ENCODE data around the gene ADAR. TPM values are rescaled to one million over a fixed set of nuclear protein-coding genes. Genes with fewer than 3 reads are reported as not detected.

The ADAR gene
- total RNA-seq, 2 donors from 2014 or later: 54.0 to 103 TPM

GRCh38 chr1:154586641-154587040 lies 21.3 kb downstream of the ADAR start:
- Histone ChIP-seq H3K4me1 (no peaks in the 10 kb centered on the region), H3K27ac (no peak overlapping the region), H3K9me3 (no peaks in the 10 kb centered on the region), H3K27me3 (no peaks in the 10 kb centered on the region), H3K4me3 (no peak overlapping the region), H3K36me3 (replicated peaks in 1 of 2; ENCODE audit: insufficient read depth in 1 of 2, low read depth in 2 of 2) (peaks cover 20 to 80% of the 10 kb centered on the region in 2 donors)
- TF ChIP-seq POLR2A (IDR thresholded peaks at IDR 0.05) (no peak), CTCF (IDR thresholded peaks at IDR 0.05) (no peak)
- intact Hi-C loops (cut with DNase I): loop anchor here (10.0 kb wide), 1 partner anchor 62 kb away; no protein-coding TSS in a partner anchor
- 80 to 86% methylated on average over 6 of the region's 6 CpGs for WGBS, 2 donors
- DNase-seq (no peak), ATAC-seq (no peak)

GRCh38 chr1:154586231-154586630 lies 21.8 kb downstream of the ADAR start:
- WGBS, 2 donors: 81 to 84% methylated on average over 4 to 10 of the region's 10 CpGs
- intact Hi-C loops (cut with DNase I): loop anchor here (10.0 kb wide), 1 partner anchor 61 kb away; no protein-coding TSS in a partner anchor
- H3K36me3 ChIP-seq (replicated peaks in 1 of 2; ENCODE audit: insufficient read depth in 1 of 2, low read depth in 2 of 2): peaks cover 20 to 77% of the 10 kb centered on the region in 2 donors
- no peak for DNase-seq
- no peak overlapping the region for H3K27ac ChIP-seq
- ATAC-seq: no peak
- H3K4me1 ChIP-seq: no peaks in the 10 kb centered on the region
- no peak overlapping the region for H3K4me3 ChIP-seq
- H3K9me3 ChIP-seq: no peaks in the 10 kb centered on the region
- no peaks in the 10 kb centered on the region for H3K27me3 ChIP-seq
- TF ChIP-seq CTCF (IDR thresholded peaks at IDR 0.05) (no peak), POLR2A (IDR thresholded peaks at IDR 0.05) (no peak)

DNA sequence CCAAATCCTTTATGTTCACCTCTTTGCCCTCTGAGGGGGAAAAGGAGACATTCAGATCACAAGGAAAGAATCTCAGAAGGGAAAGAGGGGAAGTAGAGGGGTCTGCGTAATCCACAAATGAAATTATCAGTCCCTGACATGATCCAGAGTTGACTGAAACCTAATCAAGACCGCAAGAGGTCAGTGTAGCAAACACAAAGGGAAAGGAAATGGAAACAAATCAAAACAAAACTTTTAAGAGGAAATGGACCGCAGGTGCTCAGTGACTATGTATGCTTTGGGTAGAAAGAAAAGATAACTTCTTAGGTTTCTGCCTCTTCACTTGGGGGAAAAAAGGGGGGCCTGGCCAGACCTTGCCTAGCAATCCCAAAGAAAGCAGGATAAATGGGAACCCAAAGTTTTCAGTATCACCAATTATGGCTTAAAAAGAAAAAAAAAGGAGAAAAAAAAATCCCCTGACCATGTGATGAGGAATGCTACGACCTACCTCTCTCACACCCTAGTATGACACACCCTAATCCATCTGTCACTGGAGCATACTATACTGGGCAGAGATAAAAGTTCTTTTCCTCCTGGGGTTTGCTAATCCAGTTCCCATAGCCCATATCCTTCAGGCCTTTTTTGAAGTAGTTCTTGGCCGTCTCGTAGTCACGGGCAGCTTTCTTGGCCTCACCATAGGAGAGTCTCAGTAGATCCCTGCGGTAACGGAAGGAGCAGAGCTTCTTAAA lies 23.6 kb downstream of the ADAR start:
- no peak for ATAC-seq
- WGBS, 2 donors: 86 to 88% methylated on average over 9 of the region's 9 CpGs
- Histone ChIP-seq H3K4me1 (no peaks in the 10 kb centered on the region), H3K27me3 (no peaks in the 10 kb centered on the region), H3K9me3 (no peaks in the 10 kb centered on the region), H3K36me3 (replicated peaks in 1 of 2; ENCODE audit: insufficient read depth in 1 of 2, low read depth in 2 of 2) (peaks cover 19 to 76% of the 10 kb centered on the region in 2 donors), H3K27ac (no peak overlapping the region), H3K4me3 (no peak overlapping the region)
- DNase-seq: no peak
- intact Hi-C loops (cut with DNase I): loop anchor here (10.0 kb wide), 1 partner anchor 60 kb away; no protein-coding TSS in a partner anchor
- TF ChIP-seq CTCF (IDR thresholded peaks at IDR 0.05) (no peak), POLR2A (IDR thresholded peaks at IDR 0.05) (no peak)

- no peak for DNase-seq
- Histone ChIP-seq H3K4me1 (no peaks in the 10 kb centered on the region), H3K27ac (no peak overlapping the region), H3K4me3 (no peak overlapping the region), H3K9me3 (no peaks in the 10 kb centered on the region), H3K27me3 (no peaks in the 10 kb centered on the region), H3K36me3 (replicated peaks in 1 of 2; ENCODE audit: insufficient read depth in 1 of 2, low read depth in 2 of 2) (peaks cover 12 to 69% of the 10 kb centered on the region in 2 donors)
- 57 to 62% methylated on average over 8 to 9 of the region's 9 CpGs for WGBS, 2 donors
- ATAC-seq: no peak
- TF ChIP-seq CTCF (IDR thresholded peaks at IDR 0.05): no peak
- intact Hi-C loops (cut with DNase I): loop anchor here (10.0 kb wide), 1 partner anchor 59 kb away; no protein-coding TSS in a partner anchor
Observed at GRCh38 chr1:154583773-154584172, 24.2 kb downstream of the ADAR start.

- Histone ChIP-seq H3K36me3 (replicated peaks in 1 of 2; ENCODE audit: insufficient read depth in 1 of 2, low read depth in 2 of 2) (peaks cover 9 to 61% of the 10 kb centered on the region in 2 donors), H3K4me3 (no peak overlapping the region), H3K4me1 (no peaks in the 10 kb centered on the region), H3K27me3 (no peaks in the 10 kb centered on the region), H3K27ac (no peak overlapping the region), H3K9me3 (no peaks in the 10 kb centered on the region)
- 89 to 91% methylated on average over 6 of the region's 6 CpGs for WGBS, 2 donors
- DNase-seq: no peak
- no peak for ATAC-seq
- intact Hi-C loops (cut with DNase I): loop anchor here (10.0 kb wide), 1 partner anchor 58 kb away; no protein-coding TSS in a partner anchor
- no peak for TF ChIP-seq POLR2A (IDR thresholded peaks at IDR 0.05)
- no peak for TF ChIP-seq CTCF (IDR thresholded peaks at IDR 0.05)
Observed at GRCh38 chr1:154582885-154583284, 25.1 kb downstream of the ADAR start.
